GM18951 (cell line): ENCODE measurements around the gene PANK1.

ENCODE experiments used
- POLR2A ChIP-seq: IDR thresholded peaks from 4 replicates; pipeline ENCODE4 v1.6.1; 2011; ENCODE audit warnings: mild to moderate bottlenecking; ENCODE audit not compliant: insufficient read length, insufficient read depth; ENCODE audit errors: extremely low read depth
- in situ Hi-C: fragments of 300-500 bp; cut with MboI; formaldehyde crosslinking; loops from one replicate; pipeline ENCODE4 v1.12.0; 2022; ENCODE audit warnings: low sequenced_read_pairs, mixed read lengths, inconsistent platforms; ENCODE audit not compliant: unreplicated experiment

PANK1 gene

DNA sequence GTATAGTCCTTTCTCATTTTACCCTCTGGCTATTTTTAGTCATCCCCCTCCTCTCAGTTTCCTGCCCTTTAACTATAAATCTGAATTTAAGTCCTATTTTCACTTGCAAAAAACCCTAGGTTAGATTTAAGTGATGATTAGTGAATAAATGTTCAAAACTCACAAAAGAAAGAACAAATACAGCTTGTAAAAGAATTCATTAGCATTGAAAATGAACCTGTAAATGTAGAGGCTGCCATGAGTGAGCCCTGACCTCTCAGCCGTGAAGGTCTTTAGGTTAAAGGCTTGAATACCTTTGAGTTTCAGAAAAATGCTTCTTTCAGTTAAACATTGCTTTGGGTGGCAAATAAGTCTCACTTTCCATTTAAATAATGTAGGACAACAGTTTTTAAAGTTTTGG is 107.7 kb downstream of the PANK1 start:
- no peak for TF ChIP-seq POLR2A
- in situ Hi-C loops = no loop called here

GRCh38 chr10:89536013-89536354 is 109.1 kb downstream of the PANK1 start:
- in situ Hi-C loops = no loop called here
- TF ChIP-seq POLR2A = no peak

GRCh38 chr10:89535171-89536012 is 109.7 kb downstream of the PANK1 start, which contains the start of gene SLC16A12:
SLC16A12 (minus strand) TSS chr10:89535594; CDS start chr10:89462578, 73,016 bp downstream.
- in situ Hi-C loops = no loop called here
- TF ChIP-seq POLR2A = no peak

DNA sequence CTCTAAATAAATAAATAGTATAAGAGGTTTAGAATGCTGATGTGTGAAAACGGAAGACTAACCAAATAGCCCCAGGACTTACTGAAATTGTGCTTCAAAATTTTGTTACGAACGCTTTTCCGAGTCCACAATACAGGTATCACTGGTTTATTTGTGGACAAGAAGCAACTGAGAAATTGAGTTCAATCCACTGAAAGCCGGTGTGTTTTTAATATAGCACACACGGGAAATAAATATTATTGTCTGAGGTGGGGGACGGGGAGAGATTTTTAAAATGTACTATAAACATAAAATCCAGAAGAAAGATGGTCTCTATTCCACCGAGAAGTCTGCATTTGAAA is 110.2 kb downstream of the PANK1 start:
- in situ Hi-C loops = no loop called here
- no peak for TF ChIP-seq POLR2A
